Hepatocyte (in vitro differentiated cells): Measurements from ENCODE around the gene KCND2.

ENCODE experiments used
- EZH2 ChIP-seq: fragments of 200-600 bp; sonication (generic); IDR thresholded peaks from 2 replicates; pipeline ENCODE4 v1.6.1; 2016; ENCODE audit warnings: antibody characterized with exemption, mild to moderate bottlenecking, borderline replicate concordance
- TF ChIP-seq, protein P1 (sequence below): fragments of 200-600 bp; sonication (generic); IDR thresholded peaks from 2 replicates; pipeline ENCODE4 v1.5.1; 2016; ENCODE audit warnings: antibody characterized with exemption, mild to moderate bottlenecking; ENCODE audit not compliant: poor library complexity

- TF ChIP-seq, protein P1, sequence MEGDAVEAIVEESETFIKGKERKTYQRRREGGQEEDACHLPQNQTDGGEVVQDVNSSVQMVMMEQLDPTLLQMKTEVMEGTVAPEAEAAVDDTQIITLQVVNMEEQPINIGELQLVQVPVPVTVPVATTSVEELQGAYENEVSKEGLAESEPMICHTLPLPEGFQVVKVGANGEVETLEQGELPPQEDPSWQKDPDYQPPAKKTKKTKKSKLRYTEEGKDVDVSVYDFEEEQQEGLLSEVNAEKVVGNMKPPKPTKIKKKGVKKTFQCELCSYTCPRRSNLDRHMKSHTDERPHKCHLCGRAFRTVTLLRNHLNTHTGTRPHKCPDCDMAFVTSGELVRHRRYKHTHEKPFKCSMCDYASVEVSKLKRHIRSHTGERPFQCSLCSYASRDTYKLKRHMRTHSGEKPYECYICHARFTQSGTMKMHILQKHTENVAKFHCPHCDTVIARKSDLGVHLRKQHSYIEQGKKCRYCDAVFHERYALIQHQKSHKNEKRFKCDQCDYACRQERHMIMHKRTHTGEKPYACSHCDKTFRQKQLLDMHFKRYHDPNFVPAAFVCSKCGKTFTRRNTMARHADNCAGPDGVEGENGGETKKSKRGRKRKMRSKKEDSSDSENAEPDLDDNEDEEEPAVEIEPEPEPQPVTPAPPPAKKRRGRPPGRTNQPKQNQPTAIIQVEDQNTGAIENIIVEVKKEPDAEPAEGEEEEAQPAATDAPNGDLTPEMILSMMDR, result no peak
- no peak for TF ChIP-seq EZH2
Observed at GRCh38 chr7:120709972-120710320, 437.0 kb downstream of the KCND2 start.
